SHP77 treated with DMSO at 0.1 percent for 48 hours (cell line): ENCODE measurements around the gene PTPN3.

ENCODE experiments used
- DNase-seq: peaks from one replicate; lab custom pipeline; 2025; lab: John Stamatoyannopoulos, UW

Gene PTPN3

GRCh38 chr9:109421026-109421970, 76.8 kb downstream of the PTPN3 start:
- DNase-seq = no peak

- no peak for DNase-seq
These were observed 78.6 kb downstream of the PTPN3 start for GRCh38 chr9:109419531-109419930.

DNA sequence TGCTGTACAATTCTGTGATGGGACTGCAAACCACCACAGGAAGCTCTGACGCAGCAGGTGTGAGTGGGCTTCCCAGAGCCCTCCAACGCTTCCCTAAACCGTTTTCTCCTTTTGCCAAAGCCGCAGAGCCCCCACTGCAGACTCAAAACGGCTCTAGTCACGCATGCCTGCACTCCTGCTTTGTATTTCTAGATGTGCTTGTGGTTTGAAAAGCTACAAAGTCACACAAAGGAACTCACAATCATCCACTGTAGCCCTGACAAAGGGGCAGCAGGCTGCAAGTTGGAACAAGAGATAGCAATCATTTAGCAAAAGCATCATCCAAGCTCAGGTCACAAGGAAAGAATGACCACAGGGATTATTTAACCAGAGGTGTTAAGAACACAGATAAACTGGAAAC, 79.3 kb downstream of the PTPN3 start:
- DNase-seq = no peak

DNA sequence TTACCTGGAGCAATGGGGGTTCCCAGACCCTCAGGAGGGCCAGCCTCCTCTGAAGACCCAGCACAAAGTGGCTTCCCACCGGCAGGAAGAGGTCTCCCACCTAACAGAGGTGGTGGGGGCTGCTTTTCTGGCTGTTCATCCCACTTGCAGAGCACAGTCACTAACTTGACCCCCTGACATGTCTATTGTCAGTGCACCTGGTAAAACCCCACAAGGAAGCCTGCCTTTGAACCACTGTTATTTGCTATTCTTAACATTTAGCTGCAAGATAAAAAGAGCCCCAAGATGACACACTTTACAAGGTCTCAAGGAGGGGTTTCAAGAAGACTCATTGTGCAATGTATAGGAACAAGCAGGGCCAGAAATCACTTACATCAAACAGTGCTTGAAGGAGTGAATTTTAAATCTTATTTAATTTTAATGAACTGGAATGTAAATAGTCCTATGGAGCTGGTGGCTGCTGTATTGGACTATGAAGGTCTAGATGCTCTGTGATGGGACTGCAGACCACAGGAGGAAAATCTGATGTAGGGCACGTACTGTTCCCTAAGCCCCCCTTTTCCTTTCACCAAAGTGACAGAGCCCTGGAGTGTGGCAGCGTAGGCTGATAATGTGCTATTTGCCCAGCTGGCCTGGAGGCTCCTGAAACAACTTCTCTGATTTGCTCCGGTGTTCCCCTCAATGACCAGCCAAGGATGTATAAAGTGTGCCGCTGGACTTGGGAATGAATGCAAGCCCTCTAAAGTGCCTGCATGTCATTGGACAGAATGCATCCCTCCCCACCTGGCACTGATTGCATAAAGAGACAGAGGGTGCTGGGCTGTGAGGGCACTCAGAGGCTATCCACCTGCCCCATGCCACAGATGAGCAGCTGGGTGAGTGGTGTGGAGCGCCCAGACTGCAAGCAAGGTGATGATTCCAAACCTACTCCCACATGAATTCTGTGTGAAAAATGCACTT, 80.2 kb downstream of the PTPN3 start:
- DNase-seq = peak; percentile 60

DNA sequence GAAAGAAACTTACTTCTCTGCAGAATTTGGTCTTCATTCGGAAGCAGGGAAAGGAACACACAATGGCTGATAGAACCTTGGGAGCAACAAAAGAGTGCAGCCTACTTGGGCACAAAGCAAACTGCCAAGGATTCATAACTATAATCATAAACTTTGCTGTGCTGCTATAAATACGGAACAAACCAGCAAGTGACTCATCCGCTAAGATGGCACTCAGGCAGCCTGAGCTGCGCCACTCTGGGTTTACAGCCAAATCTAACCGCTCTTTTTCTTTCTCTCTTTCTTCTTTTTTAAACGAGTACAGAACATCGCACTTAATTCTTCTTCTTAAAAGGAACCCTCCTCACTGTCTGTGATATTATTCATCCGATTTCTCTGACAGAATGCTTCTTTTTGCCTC, 81.1 kb downstream of the PTPN3 start:
- no peak for DNase-seq

DNA sequence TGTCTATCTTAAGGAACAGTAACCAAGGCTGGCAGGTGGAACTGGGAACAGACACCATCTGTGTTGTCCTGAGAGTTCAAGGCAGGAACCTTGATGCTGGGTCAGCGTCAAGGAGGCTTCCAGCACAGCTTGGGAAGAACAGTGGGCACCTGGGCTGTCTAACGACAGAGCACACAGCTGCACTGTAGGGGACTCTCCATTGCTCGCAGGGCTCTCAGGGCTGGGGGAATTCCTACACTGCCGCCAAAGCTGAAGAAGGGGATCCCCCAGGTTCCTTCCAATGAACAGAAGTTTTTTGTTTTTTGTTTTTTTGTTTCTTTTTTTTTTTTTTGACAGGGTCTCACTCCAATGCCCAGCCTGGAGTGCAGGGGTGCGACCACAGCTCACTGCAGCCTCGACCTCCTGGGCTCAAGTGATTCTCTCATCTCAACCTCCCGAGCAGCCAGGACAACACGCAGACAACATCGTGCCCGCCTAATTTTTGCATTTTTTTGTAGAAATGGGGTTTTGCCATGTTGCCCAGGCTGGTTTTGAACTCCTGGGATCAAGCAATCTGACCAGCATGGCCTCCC, 81.9 kb downstream of the PTPN3 start:
- no peak for DNase-seq

GRCh38 chr9:109414125-109414785, 83.9 kb downstream of the PTPN3 start:
- no peak for DNase-seq

- no peak for DNase-seq
These were observed 86.2 kb downstream of the PTPN3 start for GRCh38 chr9:109411798-109412352.

GRCh38 chr9:109411069-109411761, 86.9 kb downstream of the PTPN3 start:
- DNase-seq = no peak

DNA sequence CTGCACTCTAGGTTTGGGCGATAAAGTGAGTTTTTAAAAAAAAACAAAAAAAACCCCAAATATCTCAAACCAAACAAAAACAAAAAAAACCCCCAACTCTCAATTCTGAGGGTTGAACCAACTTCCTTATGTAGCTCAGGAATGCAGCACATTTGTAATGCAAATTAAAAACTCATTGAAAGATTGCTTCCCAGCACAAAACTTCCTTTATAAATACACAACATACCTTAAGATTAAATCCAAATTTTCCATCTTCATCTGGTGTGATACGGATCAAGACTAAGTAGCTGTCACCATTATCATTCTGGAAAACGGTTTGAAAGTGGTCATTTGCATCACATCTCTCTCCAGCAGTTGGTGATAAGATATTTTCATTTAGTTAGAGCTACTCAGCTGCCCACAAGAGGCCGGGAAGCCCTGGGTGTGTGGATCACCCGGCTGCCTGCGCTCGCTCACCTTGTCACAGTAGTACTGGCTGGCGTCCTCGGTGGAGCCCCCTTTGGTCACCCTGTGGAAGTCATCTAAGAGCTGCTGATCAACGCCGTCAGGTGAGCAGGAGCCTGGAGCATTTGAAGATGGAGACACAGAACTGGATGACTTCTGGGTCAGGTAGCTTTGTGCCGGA, 88.2 kb downstream of the PTPN3 start:
- DNase-seq = no peak

- DNase-seq = peak; percentile 14
These were observed 89.2 kb downstream of the PTPN3 start for GRCh38 chr9:109408759-109409462.

DNA sequence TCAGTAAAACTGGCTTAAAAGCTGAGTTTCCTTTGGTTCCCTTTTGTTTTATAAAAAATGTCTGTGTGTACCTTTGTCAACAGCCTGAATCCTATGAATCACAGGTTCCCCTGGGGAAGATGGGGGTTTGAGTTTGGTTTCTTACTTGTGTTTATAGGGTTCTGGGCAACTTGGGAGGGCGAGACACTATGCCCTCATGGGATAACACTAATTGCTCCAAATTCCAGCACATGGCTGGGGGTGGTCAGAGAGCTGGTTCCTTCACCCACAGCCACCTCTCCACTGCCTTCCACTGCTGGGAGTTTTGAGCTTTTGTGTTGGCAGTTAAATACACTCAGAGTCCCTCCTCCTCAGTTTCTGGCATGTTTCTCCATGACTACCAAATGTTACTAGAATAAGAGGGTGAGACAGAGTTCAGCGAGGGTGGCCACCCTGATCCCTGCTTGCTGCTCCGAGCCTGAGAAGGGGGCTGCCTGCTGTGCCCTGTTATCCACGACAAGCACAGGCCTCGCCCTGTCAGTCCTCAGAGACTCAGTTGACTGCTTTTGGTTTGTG, 94.3 kb downstream of the PTPN3 start:
- DNase-seq = no peak

DNA sequence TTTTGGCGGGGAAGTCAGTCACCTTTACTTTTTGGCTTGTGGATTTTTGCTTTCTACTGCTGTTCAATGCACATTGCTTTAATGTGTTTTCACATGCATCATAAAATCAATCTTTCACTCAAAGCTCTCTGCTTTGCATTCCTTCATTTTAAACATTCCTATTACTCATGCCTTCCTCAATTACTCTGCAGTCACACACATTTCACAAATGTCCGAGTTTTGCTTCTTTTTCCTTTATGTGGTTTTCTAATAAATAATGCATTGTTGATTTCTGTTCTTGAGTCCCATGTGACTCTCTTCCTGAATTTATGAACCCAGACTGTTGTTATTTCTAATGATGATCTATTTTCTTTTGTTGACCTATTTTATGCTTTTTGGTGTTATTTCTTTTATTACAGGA, 95.0 kb downstream of the PTPN3 start:
- DNase-seq = no peak

- DNase-seq = no peak
These were observed 96.2 kb downstream of the PTPN3 start for GRCh38 chr9:109401990-109402318.

DNA sequence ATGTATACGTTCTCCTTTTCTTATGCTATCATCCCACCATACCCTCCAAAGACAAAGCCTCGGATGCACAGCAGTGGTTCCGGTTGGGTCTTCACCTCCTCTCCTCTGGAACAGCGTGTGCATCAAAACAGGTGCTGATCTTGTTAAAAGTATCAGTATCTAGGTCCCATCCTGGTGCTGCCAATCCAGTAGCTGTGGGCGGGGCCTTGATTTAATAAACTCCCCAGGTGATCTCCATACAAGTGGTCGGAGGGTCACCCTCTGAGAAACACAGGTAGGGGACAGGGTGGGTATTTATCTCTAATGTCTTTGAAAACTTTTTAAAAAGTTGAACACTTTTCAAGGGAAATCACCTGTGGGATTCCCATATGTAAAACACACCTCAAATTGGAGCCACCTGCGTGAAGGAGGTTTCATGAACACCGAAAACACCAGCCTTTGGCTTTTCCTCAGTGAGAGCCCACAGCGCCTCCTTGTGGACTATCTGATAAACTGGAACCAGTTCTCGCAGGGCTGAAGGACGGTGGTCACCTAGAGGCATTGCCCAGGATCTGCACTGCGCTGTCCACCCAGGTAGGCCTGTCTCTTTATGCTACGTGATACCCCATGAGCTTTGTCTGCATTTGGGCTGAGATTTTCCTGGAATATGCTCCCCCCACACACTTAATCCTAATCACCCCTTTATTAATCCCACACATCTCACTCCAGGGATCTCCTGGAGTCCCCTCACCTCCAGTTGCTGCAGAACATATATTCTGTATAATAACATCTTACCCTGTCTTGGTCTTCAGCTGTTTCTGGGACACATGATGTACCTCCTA, 96.7 kb downstream of the PTPN3 start:
- DNase-seq = peak; percentile 33

DNA sequence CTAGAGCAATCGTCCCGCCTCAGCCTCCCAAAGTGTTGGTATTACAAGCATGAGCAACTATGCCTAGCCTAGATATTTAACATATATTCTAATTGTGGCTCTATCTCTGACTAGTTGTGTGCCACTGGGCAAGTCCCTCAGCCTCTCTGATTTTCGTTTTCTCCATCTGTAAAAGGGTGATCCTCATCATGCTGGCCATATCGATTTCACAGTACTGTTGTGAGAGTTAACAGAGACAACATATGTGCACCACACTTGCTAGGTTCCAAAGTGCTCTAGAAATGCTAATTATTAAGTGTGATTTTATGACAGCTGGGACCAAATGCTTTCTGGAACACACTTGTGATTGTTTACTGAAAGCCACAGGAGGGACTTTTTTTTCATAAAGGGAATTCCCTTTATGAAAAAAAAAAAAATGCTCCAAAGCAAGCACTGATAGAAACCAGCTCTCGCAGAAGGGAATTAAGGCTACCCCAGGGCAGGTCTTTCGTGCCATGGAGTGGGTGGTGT, 98.8 kb downstream of the PTPN3 start:
- DNase-seq = no peak

DNA sequence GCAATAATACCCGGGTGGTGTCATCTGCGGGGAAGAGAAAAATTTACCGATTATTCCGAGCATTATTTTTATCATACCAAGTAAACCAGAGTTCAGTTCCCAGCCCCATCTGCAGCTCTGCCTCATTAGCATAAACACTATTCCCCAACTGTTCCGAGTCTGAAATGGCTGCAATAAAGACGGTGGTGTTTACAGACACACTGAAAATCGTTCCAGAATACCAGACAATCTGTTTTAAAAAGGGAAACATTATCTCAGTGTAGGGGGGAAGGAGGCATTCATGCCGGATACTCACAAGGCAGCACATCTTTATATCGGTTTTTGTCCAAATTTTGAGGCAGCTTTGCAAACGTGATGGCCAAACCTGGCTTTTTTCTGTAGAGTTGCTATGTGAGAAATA, 106.9 kb downstream of the PTPN3 start:
- no peak for DNase-seq

DNA sequence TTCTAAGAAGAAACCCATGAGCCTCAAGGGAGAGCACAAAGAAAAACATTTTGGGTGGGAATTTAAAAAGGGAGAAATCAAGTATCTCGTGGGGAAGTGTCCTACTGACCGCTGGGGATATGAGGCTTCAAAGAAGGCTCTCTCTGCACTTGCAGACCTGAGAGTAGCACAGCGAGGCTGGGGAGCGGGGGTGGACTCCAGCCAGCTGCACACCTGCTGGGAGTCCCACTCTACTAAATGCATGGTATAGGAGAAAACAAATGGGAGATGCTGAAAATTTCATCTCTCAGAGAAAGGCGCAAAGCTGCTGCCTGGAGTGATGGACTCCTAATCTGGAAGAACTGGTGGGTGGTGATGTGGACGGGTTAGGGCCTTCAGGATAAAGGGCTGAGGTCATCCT, 110.3 kb downstream of the PTPN3 start:
- DNase-seq = no peak

- DNase-seq = no peak
These were observed 110.9 kb downstream of the PTPN3 start for GRCh38 chr9:109387206-109387605.
